ENCODE results near the gene GABPA. TPM values are rescaled to one million over a fixed set of nuclear protein-coding genes. Genes with fewer than 3 reads are reported as not detected.

GABPA gene
- total and polyA plus RNA-seq, 9 of the 15 experiments (the other 6 are each of a cell fraction or from before 2014, with no cell fraction given), result 8.9 to 35.7 (median 22.8) TPM

DNA sequence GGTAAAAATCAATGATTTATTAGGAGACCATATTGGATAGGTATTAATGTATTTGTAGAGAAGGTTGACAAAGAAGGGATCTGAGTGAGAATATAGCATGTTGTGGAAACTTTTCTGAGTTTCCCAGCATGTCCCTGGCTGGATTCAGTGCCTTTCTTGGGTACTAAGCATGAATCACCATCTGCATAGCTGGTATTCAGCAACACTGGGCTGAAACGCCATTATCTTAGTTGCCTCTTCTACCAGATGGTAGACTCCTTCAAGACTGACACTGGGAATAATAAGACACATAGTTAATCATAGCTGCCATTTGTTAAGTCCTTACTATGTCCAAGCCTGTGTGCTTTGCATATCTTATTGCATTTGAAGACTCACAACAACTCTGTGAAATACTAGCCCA, 45.5 kb upstream of the GABPA start:
- Histone ChIP-seq H3K9me3 (replicated peaks; ENCODE audit: control insufficient read depth, insufficient read depth, low read depth, low read length) (no peaks in the 10 kb centered on the region), H3K79me2 (ENCODE audit: control insufficient read depth, insufficient read depth, low read length) (no peaks in the 10 kb centered on the region), H3K4me1 (replicated peaks in 1 of 2; ENCODE audit: control insufficient read depth in 2 of 2, insufficient read depth in 2 of 2, low read length in 2 of 2) (no peaks in the 10 kb centered on the region), H3K9me1 (ENCODE audit: control insufficient read depth, insufficient read depth, low read length) (no peaks in the 10 kb centered on the region), H3K36me3 (ENCODE audit: control insufficient read depth, insufficient read depth, low read length) (no peaks in the 10 kb centered on the region), H2AFZ (ENCODE audit: low read depth, low read length) (no peak overlapping the region; the same call in 1 of the 2 replicates), H3K4me2 (ENCODE audit: insufficient read depth, low read length) (no peak overlapping the region), H3K27me3 (ENCODE audit: control insufficient read depth in 2 of 2, insufficient read depth in 2 of 2, low read length in 2 of 2) (peaks cover 0 to 4% of the 10 kb centered on the region in 2 experiments; a peak in 1 of 5 replicates), H3K9ac (ENCODE audit: insufficient read depth in 1 of 2, low read depth in 2 of 2, low read length in 2 of 2) (no peak overlapping the region), H3K27ac (ENCODE audit: extremely low read depth, low read depth, low read length) (no peak overlapping the region), H4K20me1 (replicated peaks; ENCODE audit: control insufficient read depth, insufficient read depth, low read length) (no peaks in the 10 kb centered on the region), H3K4me3 (no peak overlapping the region)
- intact Hi-C loops (cut with micrococcal nuclease), result no loop called here
- no TSS peak for BruUV-seq (replicated peaks)
- ATAC-seq (no peak), DNase-seq (ENCODE audit: extremely low read depth in 1 of 4, low spot score in 3 of 4) (no peak), FAIRE-seq (no peak)
- CTCF ChIA-PET (ENCODE audit: low intra/inter-chr PET ratio), result no interaction called here
- 5% methylated on average over 1 of the region's 1 CpG for WGBS (ENCODE audit: insufficient coverage, low coverage, missing lambda C conversion rate)
- in situ Hi-C loops (cut with MboI), result no loop called here
- POLR2A ChIA-PET, result no interaction called here
- TF ChIP-seq ZNF655 (CRISPR knock-in tag; IDR thresholded peaks at IDR 0.05) (no peak), TEAD1 (CRISPR knock-in tag; IDR thresholded peaks at IDR 0.05) (no peak), HDAC8 (tag; IDR thresholded peaks at IDR 0.05) (no peak), EP400 (IDR thresholded peaks at IDR 0.05) (no peak), SNAPC5 (CRISPR knock-in tag; IDR thresholded peaks at IDR 0.05) (no peak), NR4A1 (CRISPR knock-in tag; IDR thresholded peaks at IDR 0.05) (no peak), NR4A1 (tag; IDR thresholded peaks at IDR 0.05) (no peak), EGR1 (conservative IDR thresholded peaks at IDR 0.05) (no peak), SLC30A9 (CRISPR knock-in tag; IDR thresholded peaks at IDR 0.05) (no peak), ZNF512 (tag; IDR thresholded peaks at IDR 0.05) (no peak), ZNF197 (CRISPR knock-in tag; IDR thresholded peaks at IDR 0.05; ENCODE audit: low read depth) (no peak), HMG20A (CRISPR knock-in tag; conservative IDR thresholded peaks at IDR 0.05) (no peak)
- TF ChIP-seq, protein P1, sequence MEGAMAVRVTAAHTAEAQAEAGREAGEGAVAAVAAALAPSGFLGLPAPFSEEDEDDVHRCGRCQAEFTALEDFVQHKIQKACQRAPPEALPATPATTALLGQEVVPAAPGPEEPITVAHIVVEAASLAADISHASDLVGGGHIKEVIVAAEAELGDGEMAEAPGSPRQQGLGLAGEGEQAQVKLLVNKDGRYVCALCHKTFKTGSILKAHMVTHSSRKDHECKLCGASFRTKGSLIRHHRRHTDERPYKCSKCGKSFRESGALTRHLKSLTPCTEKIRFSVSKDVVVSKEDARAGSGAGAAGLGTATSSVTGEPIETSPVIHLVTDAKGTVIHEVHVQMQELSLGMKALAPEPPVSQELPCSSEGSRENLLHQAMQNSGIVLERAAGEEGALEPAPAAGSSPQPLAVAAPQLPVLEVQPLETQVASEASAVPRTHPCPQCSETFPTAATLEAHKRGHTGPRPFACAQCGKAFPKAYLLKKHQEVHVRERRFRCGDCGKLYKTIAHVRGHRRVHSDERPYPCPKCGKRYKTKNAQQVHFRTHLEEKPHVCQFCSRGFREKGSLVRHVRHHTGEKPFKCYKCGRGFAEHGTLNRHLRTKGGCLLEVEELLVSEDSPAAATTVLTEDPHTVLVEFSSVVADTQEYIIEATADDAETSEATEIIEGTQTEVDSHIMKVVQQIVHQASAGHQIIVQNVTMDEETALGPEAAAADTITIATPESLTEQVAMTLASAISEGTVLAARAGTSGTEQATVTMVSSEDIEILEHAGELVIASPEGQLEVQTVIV (CRISPR knock-in tag; IDR thresholded peaks at IDR 0.05; ENCODE audit: borderline replicate concordance), result no peak
- TF ChIP-seq, protein P2, sequence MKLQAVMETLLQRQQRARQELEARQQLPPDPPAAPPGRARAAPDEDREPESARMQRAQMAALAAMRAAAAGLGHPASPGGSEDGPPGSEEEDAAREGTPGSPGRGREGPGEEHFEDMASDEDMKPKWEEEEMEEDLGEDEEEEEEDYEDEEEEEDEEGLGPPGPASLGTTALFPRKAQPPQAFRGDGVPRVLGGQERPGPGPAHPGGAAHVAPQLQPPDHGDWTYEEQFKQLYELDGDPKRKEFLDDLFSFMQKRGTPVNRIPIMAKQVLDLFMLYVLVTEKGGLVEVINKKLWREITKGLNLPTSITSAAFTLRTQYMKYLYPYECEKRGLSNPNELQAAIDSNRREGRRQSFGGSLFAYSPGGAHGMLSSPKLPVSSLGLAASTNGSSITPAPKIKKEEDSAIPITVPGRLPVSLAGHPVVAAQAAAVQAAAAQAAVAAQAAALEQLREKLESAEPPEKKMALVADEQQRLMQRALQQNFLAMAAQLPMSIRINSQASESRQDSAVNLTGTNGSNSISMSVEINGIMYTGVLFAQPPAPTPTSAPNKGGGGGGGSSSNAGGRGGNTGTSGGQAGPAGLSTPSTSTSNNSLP (IDR thresholded peaks at IDR 0.05; ENCODE audit: borderline replicate concordance, low read depth, low read length), result no peak
- TF ChIP-seq, protein P3, sequence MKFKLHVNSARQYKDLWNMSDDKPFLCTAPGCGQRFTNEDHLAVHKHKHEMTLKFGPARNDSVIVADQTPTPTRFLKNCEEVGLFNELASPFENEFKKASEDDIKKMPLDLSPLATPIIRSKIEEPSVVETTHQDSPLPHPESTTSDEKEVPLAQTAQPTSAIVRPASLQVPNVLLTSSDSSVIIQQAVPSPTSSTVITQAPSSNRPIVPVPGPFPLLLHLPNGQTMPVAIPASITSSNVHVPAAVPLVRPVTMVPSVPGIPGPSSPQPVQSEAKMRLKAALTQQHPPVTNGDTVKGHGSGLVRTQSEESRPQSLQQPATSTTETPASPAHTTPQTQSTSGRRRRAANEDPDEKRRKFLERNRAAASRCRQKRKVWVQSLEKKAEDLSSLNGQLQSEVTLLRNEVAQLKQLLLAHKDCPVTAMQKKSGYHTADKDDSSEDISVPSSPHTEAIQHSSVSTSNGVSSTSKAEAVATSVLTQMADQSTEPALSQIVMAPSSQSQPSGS (CRISPR knock-in tag; IDR thresholded peaks at IDR 0.05), result no peak
